Measurements from ENCODE around the gene TAC3.

TAC3 gene

GRCh38 chr12:57009949-57010626, 6.2 kb downstream of the TAC3 start:
- H3K27me3 Mint-ChIP-seq, result peaks cover 28% of the 10 kb centered on the region
- ATAC-seq (replicated peaks; ENCODE audit: extremely low read depth, poor library complexity, severe bottlenecking) (no peak), DNase-seq (ENCODE audit: low spot score in 2 of 2) (no peak)
- peaks cover 27% of the 10 kb centered on the region for H3K4me1 Mint-ChIP-seq
- no peaks in the 10 kb centered on the region for H3K9me3 Mint-ChIP-seq
- H3K36me3 Mint-ChIP-seq (ENCODE audit: insufficient read depth), result no peaks in the 10 kb centered on the region
- no peak overlapping the region for H3K27ac Mint-ChIP-seq (ENCODE audit: low read depth)
- H3K4me3 Mint-ChIP-seq, result no peak overlapping the region

DNA sequence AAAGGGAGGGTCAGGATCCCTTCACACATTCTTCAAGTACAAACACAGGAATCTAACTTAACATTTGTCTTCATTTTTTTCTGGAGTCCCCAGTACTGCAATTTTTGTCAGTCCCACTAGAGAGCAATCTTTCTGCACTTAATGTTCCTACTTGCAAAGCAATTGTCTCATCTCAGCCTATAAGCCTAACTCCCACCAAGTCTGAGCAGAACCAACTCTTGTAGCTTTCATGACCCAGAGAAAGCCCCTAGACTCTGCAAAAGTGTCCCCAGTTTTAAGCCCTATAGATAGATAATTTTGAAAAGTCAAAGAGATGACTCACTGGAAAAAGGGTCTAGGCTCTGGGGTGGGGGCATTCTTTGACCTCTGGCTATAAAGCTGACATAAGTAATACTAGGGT, 8.2 kb downstream of the TAC3 start:
- Mint-ChIP-seq H3K9me3 (no peaks in the 10 kb centered on the region), H3K27ac (ENCODE audit: low read depth) (no peak overlapping the region), H3K27me3 (peaks cover 9% of the 10 kb centered on the region), H3K36me3 (ENCODE audit: insufficient read depth) (peaks cover 7% of the 10 kb centered on the region), H3K4me1 (peaks cover 41% of the 10 kb centered on the region), H3K4me3 (peak overlapping the region; percentile 21)
- DNase-seq (ENCODE audit: low spot score in 2 of 2) (no peak), ATAC-seq (replicated peaks; ENCODE audit: extremely low read depth, poor library complexity, severe bottlenecking) (peak; percentile 17)

DNA sequence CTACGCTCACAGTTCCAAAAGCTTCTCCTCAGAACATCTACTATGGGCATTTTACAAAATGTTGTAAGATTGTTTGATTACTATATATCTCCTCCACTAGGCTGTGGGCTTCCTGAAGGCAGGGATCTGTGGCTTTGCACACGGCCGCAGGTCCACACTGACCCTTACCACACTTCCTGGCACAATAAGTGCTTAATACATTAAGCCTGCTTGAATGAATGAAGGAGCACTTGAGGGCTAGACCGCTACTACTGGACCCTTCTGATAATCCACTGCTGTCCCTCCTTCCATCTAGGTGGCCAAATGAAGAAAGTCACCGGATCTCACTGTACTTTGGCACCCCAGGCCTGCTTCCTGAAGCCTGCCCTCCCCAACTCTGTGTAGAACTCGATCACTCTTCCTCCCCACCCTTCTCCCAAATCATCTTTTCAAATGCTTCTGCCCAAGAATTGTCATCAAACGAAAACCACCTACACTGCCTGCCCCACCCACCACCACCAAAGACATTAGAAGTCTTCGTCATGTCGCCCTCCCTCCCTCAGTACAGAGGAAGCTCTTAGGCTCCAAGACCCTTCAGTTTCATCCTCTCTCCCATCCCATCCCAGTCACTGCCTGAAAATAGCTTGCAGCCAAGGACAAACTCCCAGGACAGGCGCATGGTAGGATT, 9.4 kb downstream of the TAC3 start:
- peaks cover 16% of the 10 kb centered on the region for H3K36me3 Mint-ChIP-seq (ENCODE audit: insufficient read depth)
- H3K4me1 Mint-ChIP-seq, result peaks cover 40% of the 10 kb centered on the region
- DNase-seq (ENCODE audit: low spot score in 2 of 2), result no peak
- no peak for ATAC-seq (replicated peaks; ENCODE audit: extremely low read depth, poor library complexity, severe bottlenecking)
- H3K4me3 Mint-ChIP-seq, result peak overlapping the region; percentile 87
- no peaks in the 10 kb centered on the region for H3K9me3 Mint-ChIP-seq
- H3K27me3 Mint-ChIP-seq, result no peaks in the 10 kb centered on the region
- peak overlapping the region; percentile 75 for H3K27ac Mint-ChIP-seq (ENCODE audit: low read depth)

DNA sequence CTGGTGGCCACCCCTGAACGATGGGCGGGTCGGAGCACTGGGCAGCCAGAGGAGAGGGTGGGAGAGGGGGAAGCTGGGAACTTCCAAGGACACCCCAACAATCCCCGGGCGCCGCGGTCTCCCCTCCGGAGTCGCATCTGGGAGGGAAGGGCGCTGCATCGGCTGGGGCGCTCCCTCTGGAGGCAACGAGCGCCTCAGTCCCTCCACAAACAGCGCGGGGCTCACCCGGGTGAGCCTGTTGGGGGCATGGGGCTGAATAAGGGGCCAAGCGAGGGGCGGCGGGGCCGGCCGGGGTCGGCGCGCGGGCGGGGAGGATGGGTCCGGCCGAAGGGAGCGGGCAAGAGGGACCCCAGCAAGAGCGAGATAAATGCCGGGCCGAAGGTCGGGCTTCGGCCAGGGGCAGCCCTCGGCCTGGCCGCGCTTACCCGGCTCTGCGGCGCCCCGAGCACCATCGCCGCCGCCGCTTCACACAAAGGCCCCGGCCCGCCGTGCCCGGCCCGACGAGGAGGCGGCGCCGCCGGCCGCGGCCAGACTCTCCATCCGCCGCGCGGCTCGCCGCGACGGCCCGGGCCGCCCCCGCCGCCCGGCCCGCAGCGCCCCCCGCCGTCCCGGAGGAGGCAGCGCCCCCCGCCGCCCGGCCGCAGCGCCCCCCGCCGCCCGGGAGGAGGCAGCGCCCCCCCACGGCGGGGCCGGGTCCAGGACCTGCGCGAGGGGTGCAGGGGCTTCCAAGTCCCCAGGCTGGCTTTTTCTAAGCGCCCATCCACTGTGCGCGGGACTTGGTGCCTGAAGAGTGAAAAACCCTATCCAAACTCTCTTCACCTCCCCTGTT, 10.1 kb downstream of the TAC3 start, which contains the start of gene ZBTB39:
ZBTB39 (minus strand) TSS at position 567 of the 829 bp plus-strand sequence. CDS start 1,629 bp downstream, outside the sequence.
- Mint-ChIP-seq H3K4me1 (peaks cover 40% of the 10 kb centered on the region), H3K36me3 (ENCODE audit: insufficient read depth) (peaks cover 19% of the 10 kb centered on the region), H3K4me3 (peak within 1 kb of the TSS; percentile 87), H3K27ac (ENCODE audit: low read depth) (peak within 1 kb of the TSS; percentile 86), H3K27me3 (no peaks in the 10 kb centered on the region), H3K9me3 (no peaks in the 10 kb centered on the region)
- peak; percentile 45 to 48 for DNase-seq (ENCODE audit: low spot score in 2 of 2)
- peak; percentile 82 for ATAC-seq (replicated peaks; ENCODE audit: extremely low read depth, poor library complexity, severe bottlenecking)

GRCh38 chr12:57004651-57005050, 11.7 kb downstream of the TAC3 start:
- no peaks in the 10 kb centered on the region for H3K27me3 Mint-ChIP-seq
- no peak overlapping the region for H3K27ac Mint-ChIP-seq (ENCODE audit: low read depth)
- no peak for ATAC-seq (replicated peaks; ENCODE audit: extremely low read depth, poor library complexity, severe bottlenecking)
- no peak overlapping the region for H3K4me3 Mint-ChIP-seq
- peaks cover 19% of the 10 kb centered on the region for H3K36me3 Mint-ChIP-seq (ENCODE audit: insufficient read depth)
- peaks cover 50% of the 10 kb centered on the region for H3K4me1 Mint-ChIP-seq
- no peak for DNase-seq (ENCODE audit: low spot score in 2 of 2)
- no peaks in the 10 kb centered on the region for H3K9me3 Mint-ChIP-seq

DNA sequence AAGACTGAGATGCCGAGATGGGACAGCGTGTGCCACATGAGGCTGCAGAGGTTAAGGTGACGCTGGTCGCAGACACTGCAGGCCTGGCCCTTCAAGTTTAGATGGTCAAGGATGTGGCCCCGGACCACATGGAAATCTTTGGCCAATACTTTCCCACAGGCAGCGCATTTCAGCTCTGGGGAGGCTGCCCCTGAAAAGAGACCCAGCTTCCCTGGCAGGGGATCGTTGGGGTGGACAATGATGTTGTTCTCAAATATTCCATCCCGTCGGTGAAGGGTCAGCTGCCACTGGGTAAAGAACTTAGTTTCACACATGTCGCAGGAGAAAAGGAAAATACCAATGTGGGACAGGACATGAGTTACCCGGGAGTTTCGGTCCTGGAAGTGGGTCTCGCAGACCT, 12.9 kb downstream of the TAC3 start:
- no peaks in the 10 kb centered on the region for H3K27me3 Mint-ChIP-seq
- H3K4me3 Mint-ChIP-seq, result no peak overlapping the region
- H3K27ac Mint-ChIP-seq (ENCODE audit: low read depth), result no peak overlapping the region
- ATAC-seq (replicated peaks; ENCODE audit: extremely low read depth, poor library complexity, severe bottlenecking), result no peak
- peaks cover 19% of the 10 kb centered on the region for H3K36me3 Mint-ChIP-seq (ENCODE audit: insufficient read depth)
- H3K9me3 Mint-ChIP-seq, result no peaks in the 10 kb centered on the region
- DNase-seq (ENCODE audit: low spot score in 2 of 2), result no peak
- H3K4me1 Mint-ChIP-seq, result peaks cover 63% of the 10 kb centered on the region

- Mint-ChIP-seq H3K27ac (ENCODE audit: low read depth) (no peak overlapping the region), H3K9me3 (no peaks in the 10 kb centered on the region), H3K27me3 (no peaks in the 10 kb centered on the region), H3K4me1 (peaks cover 58% of the 10 kb centered on the region), H3K36me3 (ENCODE audit: insufficient read depth) (peaks cover 19% of the 10 kb centered on the region), H3K4me3 (no peak overlapping the region)
- DNase-seq (ENCODE audit: low spot score in 2 of 2) (peak; percentile 47 to 61), ATAC-seq (replicated peaks; ENCODE audit: extremely low read depth, poor library complexity, severe bottlenecking) (no peak)
Observed at GRCh38 chr12:57001448-57001906, 14.9 kb downstream of the TAC3 start.

DNA sequence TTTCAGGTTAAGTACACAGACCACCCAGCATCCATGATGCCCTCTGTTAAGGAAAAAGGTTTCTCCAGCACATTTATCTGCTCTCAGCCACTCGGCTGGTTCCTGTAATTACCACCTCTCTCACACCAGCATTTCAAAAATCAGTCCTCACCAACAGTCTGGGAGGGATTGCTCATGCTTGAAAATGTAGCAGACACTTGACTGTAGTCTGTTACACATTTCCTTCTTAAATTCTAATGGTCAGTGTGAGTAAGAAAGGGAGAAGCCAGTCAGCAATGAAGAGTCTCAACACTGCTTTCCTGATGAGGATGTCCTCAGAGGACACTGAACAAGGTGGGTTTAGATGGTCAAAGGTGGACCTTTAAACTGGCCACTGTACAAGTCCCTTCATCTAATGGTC, 15.9 kb downstream of the TAC3 start:
- Mint-ChIP-seq H3K4me3 (no peak overlapping the region), H3K4me1 (peaks cover 60% of the 10 kb centered on the region), H3K27me3 (no peaks in the 10 kb centered on the region), H3K9me3 (no peaks in the 10 kb centered on the region), H3K27ac (ENCODE audit: low read depth) (peak overlapping the region; percentile 6), H3K36me3 (ENCODE audit: insufficient read depth) (peaks cover 21% of the 10 kb centered on the region)
- ATAC-seq (replicated peaks; ENCODE audit: extremely low read depth, poor library complexity, severe bottlenecking) (no peak), DNase-seq (ENCODE audit: low spot score in 2 of 2) (no peak)

GRCh38 chr12:56999456-56999855, 16.9 kb downstream of the TAC3 start:
- Mint-ChIP-seq H3K4me3 (no peak overlapping the region), H3K9me3 (no peaks in the 10 kb centered on the region), H3K27ac (ENCODE audit: low read depth) (no peak overlapping the region), H3K36me3 (ENCODE audit: insufficient read depth) (peaks cover 23% of the 10 kb centered on the region), H3K4me1 (peaks cover 52% of the 10 kb centered on the region), H3K27me3 (no peaks in the 10 kb centered on the region)
- ATAC-seq (replicated peaks; ENCODE audit: extremely low read depth, poor library complexity, severe bottlenecking) (no peak), DNase-seq (ENCODE audit: low spot score in 2 of 2) (no peak)

- Mint-ChIP-seq H3K9me3 (no peaks in the 10 kb centered on the region), H3K27me3 (no peaks in the 10 kb centered on the region), H3K27ac (ENCODE audit: low read depth) (no peak overlapping the region), H3K36me3 (ENCODE audit: insufficient read depth) (peaks cover 19% of the 10 kb centered on the region), H3K4me1 (peaks cover 47% of the 10 kb centered on the region), H3K4me3 (no peak overlapping the region)
- ATAC-seq (replicated peaks; ENCODE audit: extremely low read depth, poor library complexity, severe bottlenecking) (no peak), DNase-seq (ENCODE audit: low spot score in 2 of 2) (no peak)
Observed at GRCh38 chr12:56998981-56999380, 17.3 kb downstream of the TAC3 start.

DNA sequence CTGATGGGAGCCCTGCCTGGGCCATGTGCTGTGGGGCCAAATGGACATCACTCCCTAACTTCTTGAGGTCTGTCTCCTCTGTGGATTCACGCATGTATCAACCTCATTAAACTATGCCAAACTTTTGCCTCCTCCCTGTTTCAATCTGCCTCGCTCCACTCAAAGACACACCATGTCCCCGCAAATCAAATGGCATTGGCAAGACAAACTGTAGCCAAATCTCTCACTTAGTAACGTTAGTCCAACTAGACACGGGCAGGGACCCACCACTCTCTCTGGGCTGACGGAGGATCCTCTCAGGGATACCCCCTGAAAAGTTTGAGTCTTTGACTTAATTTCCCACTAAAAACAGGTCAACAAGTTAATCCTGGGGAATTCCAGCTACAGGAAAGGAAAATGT, 18.0 kb downstream of the TAC3 start:
- H3K27me3 Mint-ChIP-seq, result no peaks in the 10 kb centered on the region
- DNase-seq (ENCODE audit: low spot score in 2 of 2) (no peak), ATAC-seq (replicated peaks; ENCODE audit: extremely low read depth, poor library complexity, severe bottlenecking) (no peak)
- H3K4me1 Mint-ChIP-seq, result peaks cover 43% of the 10 kb centered on the region
- H3K9me3 Mint-ChIP-seq, result no peaks in the 10 kb centered on the region
- H3K36me3 Mint-ChIP-seq (ENCODE audit: insufficient read depth), result peaks cover 16% of the 10 kb centered on the region
- no peak overlapping the region for H3K4me3 Mint-ChIP-seq
- H3K27ac Mint-ChIP-seq (ENCODE audit: low read depth), result no peak overlapping the region

DNA sequence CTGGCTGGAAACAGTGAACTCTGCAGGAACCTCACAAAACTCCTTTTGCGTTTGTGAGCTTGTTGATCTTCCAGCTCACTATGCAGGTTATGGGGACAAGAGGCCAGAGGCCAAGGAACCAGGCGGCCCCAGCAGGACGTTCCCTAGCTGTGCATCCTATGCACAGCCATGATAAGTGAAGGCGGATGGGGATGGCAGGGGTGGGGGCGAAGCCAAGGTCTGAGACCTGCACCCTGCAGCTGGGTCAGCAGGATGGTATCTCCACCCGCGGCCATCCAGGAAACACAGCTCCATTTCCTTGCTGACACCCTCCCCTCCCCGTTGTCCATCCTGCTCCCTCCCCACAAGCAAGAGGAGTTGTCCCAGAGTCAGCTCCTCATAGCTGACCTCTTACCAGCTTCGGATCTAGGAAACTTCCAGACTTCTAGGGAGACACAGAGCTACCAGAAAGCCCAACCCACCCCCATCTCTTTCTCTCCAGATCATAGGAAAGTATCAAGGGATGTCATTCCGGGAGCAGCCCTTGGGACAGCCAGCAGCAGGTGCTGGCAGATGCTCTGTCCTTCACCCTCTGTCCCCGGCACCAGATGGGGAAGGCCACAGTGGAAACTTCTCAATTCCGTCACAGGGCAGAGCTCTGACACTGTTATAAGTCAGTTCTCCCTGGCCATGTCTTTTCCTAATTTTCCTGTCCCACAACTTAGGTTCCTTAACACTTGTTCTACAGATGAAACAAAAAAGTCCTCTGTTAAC, 19.4 kb downstream of the TAC3 start:
- peaks cover 7% of the 10 kb centered on the region for H3K36me3 Mint-ChIP-seq (ENCODE audit: insufficient read depth)
- no peaks in the 10 kb centered on the region for H3K9me3 Mint-ChIP-seq
- ATAC-seq (replicated peaks; ENCODE audit: extremely low read depth, poor library complexity, severe bottlenecking), result no peak
- peaks cover 43% of the 10 kb centered on the region for H3K4me1 Mint-ChIP-seq
- H3K27ac Mint-ChIP-seq (ENCODE audit: low read depth), result peak overlapping the region; percentile 6
- DNase-seq (ENCODE audit: low spot score in 2 of 2), result no peak
- H3K27me3 Mint-ChIP-seq, result no peaks in the 10 kb centered on the region
- no peak overlapping the region for H3K4me3 Mint-ChIP-seq

Measured in central memory CD8-positive, alpha-beta T cell (primary cell).